ENCODE results near the gene SMIM41. TPM values are rescaled to one million over a fixed set of nuclear protein-coding genes. Genes with fewer than 3 reads are reported as not detected.

Gene SMIM41
- polyA plus RNA-seq, 4 donors = 0.46 to 1.6 (median 0.80) TPM; not detected in 1

Other genes with a start within 250 kb of the SMIM41 start
- gene FIGNL2, start 231.0 kb upstream of the SMIM41 start, polyA plus RNA-seq = under 1 TPM in 2 of 4 donors, not detected in 2; 0.39 to 0.41 TPM
- under 1 TPM in 1 of 4 donors, not detected in 3; 0.04 TPM for gene ANKRD33, start 191.6 kb upstream of the SMIM41 start, polyA plus RNA-seq
- 10 to 100 TPM in 2 of 4 donors, 1 to 10 TPM in 1, under 1 TPM in 1; 0.89 to 44.2 (median 10.4) TPM for gene ACVRL1, start 172.2 kb upstream of the SMIM41 start, polyA plus RNA-seq
- gene ACVR1B, start 128.0 kb upstream of the SMIM41 start, polyA plus RNA-seq = 10 to 100 TPM; 11.6 to 75.8 (median 21.4) TPM
- 10 to 100 TPM in 2 of 4 donors, 1 to 10 TPM in 2; 3.8 to 32.5 (median 10.1) TPM for gene TAMALIN, start 72.8 kb upstream of the SMIM41 start, polyA plus RNA-seq
- 100 to 1,000 TPM in 1 of 4 donors, 10 to 100 TPM in 2, 1 to 10 TPM in 1; 6.7 to 100 (median 34.7) TPM for gene NR4A1, start 28.3 kb upstream of the SMIM41 start, polyA plus RNA-seq
- gene ATG101, start 9.7 kb upstream of the SMIM41 start, polyA plus RNA-seq = 10 to 100 TPM; 26.7 to 65.1 (median 55.5) TPM
- gene KRT80, start 112.3 kb downstream of the SMIM41 start, polyA plus RNA-seq = 1 to 10 TPM in 1 of 4 donors, under 1 TPM in 3; 0.13 to 3.2 (median 0.58) TPM
- 10 to 100 TPM in 1 of 4 donors, 1 to 10 TPM in 3; 2.2 to 10.1 (median 3.2) TPM for gene KRT7, start 153.5 kb downstream of the SMIM41 start, polyA plus RNA-seq
- under 1 TPM in 3 of 4 donors, not detected in 1; 0.01 to 0.84 (median 0.54) TPM for gene KRT86, start 194.9 kb downstream of the SMIM41 start, polyA plus RNA-seq
- gene KRT81, start 211.8 kb downstream of the SMIM41 start, polyA plus RNA-seq = under 1 TPM in 1 of 4 donors, not detected in 3; 0.53 TPM
- gene KRT83, start 241.7 kb downstream of the SMIM41 start, polyA plus RNA-seq = under 1 TPM in 1 of 4 donors, not detected in 3; 0.03 TPM